SK-N-SH (cell line): ENCODE measurements around the gene NCAPH2.

Experiments used
- ELF1 ChIP-seq: IDR thresholded peaks from 2 replicates; pipeline ENCODE4 v1.4.0; 2012
- EP300 ChIP-seq, 2 experiments: IDR thresholded peaks; 2 replicates each; pipeline versions ENCODE4 v1.4.0 to v1.6.1; 2012; ENCODE audit warnings: borderline replicate concordance in 1 of 2, low read depth in 1 of 2, low read length in 1 of 2
- EZH2phosphoT487 ChIP-seq: fragments of 200-600 bp; sonication (generic); IDR thresholded peaks from 2 replicates; pipeline ENCODE4 v1.6.1; 2017; ENCODE audit warnings: low read depth, mixed run types, mild to moderate bottlenecking, antibody characterized with exemption, moderate library complexity, borderline replicate concordance
- JUND ChIP-seq: IDR thresholded peaks from 2 replicates; pipeline ENCODE4 v1.4.0; 2012
- MEF2A ChIP-seq: IDR thresholded peaks from 2 replicates; pipeline ENCODE4 v1.4.0; 2012; ENCODE audit warnings: low read depth, borderline replicate concordance
- NFIC ChIP-seq: IDR thresholded peaks from 2 replicates; pipeline ENCODE4 v1.4.0; 2012; ENCODE audit warnings: borderline replicate concordance
- PBX3 ChIP-seq: IDR thresholded peaks from 2 replicates; pipeline ENCODE4; 2012
- POLR2AphosphoS5 ChIP-seq: IDR thresholded peaks from 2 replicates; pipeline ENCODE4 v1.6.1; 2012; ENCODE audit warnings: low read depth, low read length
- RXRA ChIP-seq: IDR thresholded peaks from 2 replicates; pipeline ENCODE4 v1.4.0; 2012; ENCODE audit warnings: low read depth, mild to moderate bottlenecking, borderline replicate concordance
- SIN3A ChIP-seq: IDR thresholded peaks from 2 replicates; pipeline ENCODE4 v1.6.1; 2012; ENCODE audit warnings: low read depth, mild to moderate bottlenecking, low read length, moderate library complexity, borderline replicate concordance
- SMC3 ChIP-seq: IDR thresholded peaks from 2 replicates; pipeline ENCODE4 v1.6.1; 2012; ENCODE audit warnings: low read depth, low read length, improper control_type of control experiment
- TAF1 ChIP-seq: IDR thresholded peaks from 2 replicates; pipeline ENCODE4 v1.6.1; 2012; ENCODE audit warnings: low read depth, mild to moderate bottlenecking, low read length, moderate library complexity, borderline replicate concordance
- TF ChIP-seq, protein P1 (sequence below): fragments of 200-600 bp; sonication (generic); IDR thresholded peaks from 2 replicates; pipeline ENCODE4 v1.6.1; 2017; ENCODE audit warnings: antibody characterized with exemption, mild to moderate bottlenecking, moderate library complexity
- TF ChIP-seq, protein P2 (sequence below): IDR thresholded peaks from 2 replicates; pipeline ENCODE4 v1.6.1; 2012; ENCODE audit warnings: mild to moderate bottlenecking, low read depth, low read length, moderate library complexity

DNA sequence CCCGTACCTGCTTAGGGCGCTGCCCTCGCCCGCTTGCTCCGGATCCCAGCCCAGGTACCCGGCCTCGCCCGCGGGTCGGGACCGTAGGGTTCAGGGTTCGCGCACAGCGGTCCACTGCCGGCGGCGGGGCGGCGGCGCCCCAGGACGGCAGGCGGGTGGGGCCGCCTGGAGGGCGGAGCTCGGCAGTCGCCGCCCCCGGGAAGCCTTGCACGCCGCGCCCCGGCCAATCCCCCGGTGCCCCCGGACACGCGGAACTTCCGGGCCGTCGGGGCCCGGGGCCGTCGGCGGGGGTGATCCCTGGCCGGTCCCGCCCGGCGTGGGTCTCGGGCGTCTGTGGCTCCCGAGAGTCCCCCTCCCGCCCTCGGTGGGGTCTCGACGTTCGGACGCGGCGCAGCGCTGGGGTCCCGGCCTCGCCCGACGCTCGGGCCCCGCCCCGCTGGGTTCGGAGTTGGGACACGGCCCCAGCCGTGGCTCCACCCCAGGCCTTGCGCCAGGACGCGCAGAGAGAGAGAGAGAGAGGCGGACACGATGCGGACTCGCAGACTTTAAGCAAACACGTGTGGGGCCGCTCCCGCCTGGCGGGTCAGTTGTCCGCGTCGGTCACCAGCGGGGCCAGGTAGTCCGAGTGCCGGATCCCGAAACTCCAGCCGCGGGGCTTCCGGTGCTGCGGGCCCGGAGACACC lies 22.0 kb downstream of the NCAPH2 start, which contains the start of gene TYMP:
- TF ChIP-seq, protein P1, sequence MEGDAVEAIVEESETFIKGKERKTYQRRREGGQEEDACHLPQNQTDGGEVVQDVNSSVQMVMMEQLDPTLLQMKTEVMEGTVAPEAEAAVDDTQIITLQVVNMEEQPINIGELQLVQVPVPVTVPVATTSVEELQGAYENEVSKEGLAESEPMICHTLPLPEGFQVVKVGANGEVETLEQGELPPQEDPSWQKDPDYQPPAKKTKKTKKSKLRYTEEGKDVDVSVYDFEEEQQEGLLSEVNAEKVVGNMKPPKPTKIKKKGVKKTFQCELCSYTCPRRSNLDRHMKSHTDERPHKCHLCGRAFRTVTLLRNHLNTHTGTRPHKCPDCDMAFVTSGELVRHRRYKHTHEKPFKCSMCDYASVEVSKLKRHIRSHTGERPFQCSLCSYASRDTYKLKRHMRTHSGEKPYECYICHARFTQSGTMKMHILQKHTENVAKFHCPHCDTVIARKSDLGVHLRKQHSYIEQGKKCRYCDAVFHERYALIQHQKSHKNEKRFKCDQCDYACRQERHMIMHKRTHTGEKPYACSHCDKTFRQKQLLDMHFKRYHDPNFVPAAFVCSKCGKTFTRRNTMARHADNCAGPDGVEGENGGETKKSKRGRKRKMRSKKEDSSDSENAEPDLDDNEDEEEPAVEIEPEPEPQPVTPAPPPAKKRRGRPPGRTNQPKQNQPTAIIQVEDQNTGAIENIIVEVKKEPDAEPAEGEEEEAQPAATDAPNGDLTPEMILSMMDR: no peak
- no peak for TF ChIP-seq EZH2phosphoT487
- no peak for TF ChIP-seq MEF2A
- TF ChIP-seq EP300 (IDR thresholded peaks at IDR 0.05; ENCODE audit: borderline replicate concordance in 1 of 2, low read depth in 1 of 2, low read length in 1 of 2): no peak
- TF ChIP-seq, protein P2, sequence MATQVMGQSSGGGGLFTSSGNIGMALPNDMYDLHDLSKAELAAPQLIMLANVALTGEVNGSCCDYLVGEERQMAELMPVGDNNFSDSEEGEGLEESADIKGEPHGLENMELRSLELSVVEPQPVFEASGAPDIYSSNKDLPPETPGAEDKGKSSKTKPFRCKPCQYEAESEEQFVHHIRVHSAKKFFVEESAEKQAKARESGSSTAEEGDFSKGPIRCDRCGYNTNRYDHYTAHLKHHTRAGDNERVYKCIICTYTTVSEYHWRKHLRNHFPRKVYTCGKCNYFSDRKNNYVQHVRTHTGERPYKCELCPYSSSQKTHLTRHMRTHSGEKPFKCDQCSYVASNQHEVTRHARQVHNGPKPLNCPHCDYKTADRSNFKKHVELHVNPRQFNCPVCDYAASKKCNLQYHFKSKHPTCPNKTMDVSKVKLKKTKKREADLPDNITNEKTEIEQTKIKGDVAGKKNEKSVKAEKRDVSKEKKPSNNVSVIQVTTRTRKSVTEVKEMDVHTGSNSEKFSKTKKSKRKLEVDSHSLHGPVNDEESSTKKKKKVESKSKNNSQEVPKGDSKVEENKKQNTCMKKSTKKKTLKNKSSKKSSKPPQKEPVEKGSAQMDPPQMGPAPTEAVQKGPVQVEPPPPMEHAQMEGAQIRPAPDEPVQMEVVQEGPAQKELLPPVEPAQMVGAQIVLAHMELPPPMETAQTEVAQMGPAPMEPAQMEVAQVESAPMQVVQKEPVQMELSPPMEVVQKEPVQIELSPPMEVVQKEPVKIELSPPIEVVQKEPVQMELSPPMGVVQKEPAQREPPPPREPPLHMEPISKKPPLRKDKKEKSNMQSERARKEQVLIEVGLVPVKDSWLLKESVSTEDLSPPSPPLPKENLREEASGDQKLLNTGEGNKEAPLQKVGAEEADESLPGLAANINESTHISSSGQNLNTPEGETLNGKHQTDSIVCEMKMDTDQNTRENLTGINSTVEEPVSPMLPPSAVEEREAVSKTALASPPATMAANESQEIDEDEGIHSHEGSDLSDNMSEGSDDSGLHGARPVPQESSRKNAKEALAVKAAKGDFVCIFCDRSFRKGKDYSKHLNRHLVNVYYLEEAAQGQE: no peak
- no peak for TF ChIP-seq JUND
- no peak for TF ChIP-seq POLR2AphosphoS5
- no peak for TF ChIP-seq TAF1
- no peak for TF ChIP-seq SIN3A
- TF ChIP-seq ELF1: no peak
- no peak for TF ChIP-seq RXRA
- no peak for TF ChIP-seq PBX3
- TF ChIP-seq SMC3: no peak
- TF ChIP-seq NFIC: no peak
